B cell (primary cell): Measurements from ENCODE around the gene LONRF2. TPM values are rescaled to one million over a fixed set of nuclear protein-coding genes. Genes with fewer than 3 reads are reported as not detected.
A peak's percentile ranks its signal among the peaks of the same experiment; 100 is the strongest.

Experiments
- ATAC-seq: fragments of 200-7000 bp; cut with Tn5 transposase; one replicate; pipeline ENCODE4 v1.10.0; 2021; ENCODE audit warnings: low read depth, mild to moderate bottlenecking, moderate number of reproducible peaks, moderate library complexity
- CTCF ChIA-PET: fragments of 350-600 bp; sonication (Branson Sonifier 250); formaldehyde crosslinking; loops from one replicate; lab custom pipeline; 2021; ENCODE audit warnings: antibody characterized with exemption, inconsistent platforms; lab: Charles Lee
- POLR2A ChIA-PET: fragments of 350-600 bp; sonication (Branson Sonifier 250); formaldehyde crosslinking; loops from one replicate; lab custom pipeline; 2021; ENCODE audit warnings: antibody characterized with exemption; lab: Charles Lee
- DNase-seq: peaks from one replicate; pipeline ENCODE4 v3.0.0; 2013
- H2AFZ ChIP-seq: 2 replicates; pipeline ENCODE4 v1.6.1; 2012; ENCODE audit warnings: mild to moderate bottlenecking, low read depth, low read length; ENCODE audit not compliant: insufficient read depth, poor library complexity, severe bottlenecking
- H3K27ac ChIP-seq, 2 donors: 1 replicate in 1 of 2; 2 replicates in 1 of 2; pipeline ENCODE4 v1.5.1; 2012 to 2013; ENCODE audit warnings: low read length in 2 of 2, mild to moderate bottlenecking in 2 of 2, moderate library complexity in 1 of 2
- H3K27me3 ChIP-seq, 4 experiments: fragments of 200-600 bp in 1 of 4; sonication (generic) in 1 of 4; replicated peaks in 1 of 4; 1 replicate in 2 of 4; 2 replicates in 2 of 4; pipeline versions ENCODE4 v1.6.1 to v1.7.0; 2013 to 2016; ENCODE audit warnings: low read length in 3 of 4, mild to moderate bottlenecking in 2 of 4, mixed read lengths in 1 of 4, moderate library complexity in 1 of 4; ENCODE audit not compliant: insufficient read depth in 4 of 4, control insufficient read depth in 3 of 4; ENCODE audit errors: control extremely low read depth in 1 of 4
- H3K36me3 ChIP-seq, 2 experiments: replicated peaks in 1 of 2; 1 replicate in 1 of 2; 2 replicates in 1 of 2; pipeline versions ENCODE4 v1.6.1 to v1.7.1; 2013; ENCODE audit warnings: low read length in 1 of 2; ENCODE audit not compliant: insufficient read depth in 2 of 2, control insufficient read depth in 1 of 2; ENCODE audit errors: control extremely low read depth in 1 of 2, extremely low read depth in 1 of 2
- H3K4me1 ChIP-seq, 2 donors: fragments of 200-600 bp in 1 of 2; sonication (generic) in 1 of 2; 1 replicate in 1 of 2; 2 replicates in 1 of 2; pipeline versions ENCODE4 v1.5.1 to v1.6.1; 2013 to 2017; ENCODE audit warnings: low read length in 2 of 2; ENCODE audit not compliant: control insufficient read depth in 2 of 2, insufficient read depth in 2 of 2
- H3K4me2 ChIP-seq: replicated peaks from 2 replicates; pipeline ENCODE3; 2012; ENCODE audit warnings: mild to moderate bottlenecking, low read depth, low read length; ENCODE audit not compliant: poor library complexity, severe bottlenecking
- H3K4me3 ChIP-seq, 5 experiments: fragments of 200-600 bp in 1 of 5; sonication (generic) in 1 of 5; 1 replicate in 3 of 5; 2 replicates in 2 of 5; pipeline versions ENCODE4 v1.5.1 to v1.7.0; 2011 to 2016; ENCODE audit warnings: low read length in 4 of 5, mild to moderate bottlenecking in 4 of 5, low read depth in 2 of 5, control low read depth in 1 of 5, moderate library complexity in 1 of 5; ENCODE audit not compliant: insufficient read depth in 1 of 5; ENCODE audit errors: control extremely low read depth in 1 of 5, extremely low read depth in 1 of 5
- H3K79me2 ChIP-seq: fragments of 200-600 bp; sonication (generic); one replicate; pipeline ENCODE4 v1.6.0; 2016; ENCODE audit warnings: low read length; ENCODE audit not compliant: control insufficient read depth, insufficient read depth
- H3K9ac ChIP-seq: fragments of 200-600 bp; sonication (generic); 2 replicates; pipeline ENCODE4 v1.6.1; 2017; ENCODE audit warnings: mild to moderate bottlenecking, low read length, moderate library complexity
- H3K9me3 ChIP-seq, 3 donors: one replicate each; pipeline versions ENCODE4 v1.6.1 to v1.7.1; 2013; ENCODE audit warnings: low read length in 2 of 3; ENCODE audit not compliant: control insufficient read depth in 2 of 3, insufficient read depth in 1 of 3; ENCODE audit errors: control extremely low read depth in 1 of 3
- H4K20me1 ChIP-seq: 2 replicates; pipeline ENCODE4 v1.6.0; 2012; ENCODE audit warnings: mild to moderate bottlenecking, low read length; ENCODE audit not compliant: insufficient read depth, control insufficient read depth, poor library complexity, severe bottlenecking
- H3K27ac Mint-ChIP-seq: one replicate; pipeline ENCODE4 v1.8.0; 2021; ENCODE audit warnings: mixed read lengths
- H3K27me3 Mint-ChIP-seq: one replicate; pipeline ENCODE4 v1.8.0; 2021; ENCODE audit warnings: mixed read lengths
- H3K4me1 Mint-ChIP-seq: one replicate; pipeline ENCODE4 v1.8.0; 2021; ENCODE audit warnings: mixed read lengths
- H3K4me3 Mint-ChIP-seq: one replicate; pipeline ENCODE4 v1.8.0; 2021; ENCODE audit warnings: mixed read lengths
- H3K9me3 Mint-ChIP-seq: one replicate; pipeline ENCODE4 v1.8.0; 2022; ENCODE audit warnings: mixed read lengths; ENCODE audit not compliant: insufficient read depth
- CTCF ChIP-seq: fragments of 200-600 bp; IDR thresholded peaks from one replicate; pipeline ENCODE4 v1.8.0; 2022; ENCODE audit warnings: antibody characterized with exemption, mild to moderate bottlenecking
- EZH2 ChIP-seq: IDR thresholded peaks from 2 replicates; pipeline ENCODE4 v1.6.1; 2012; ENCODE audit warnings: borderline replicate concordance, low read depth, mild to moderate bottlenecking, moderate library complexity, low read length; ENCODE audit not compliant: insufficient read depth, poor library complexity, severe bottlenecking
- WGBS: methylation state at CpG from one replicate; pipeline ENCODE4 v1.1.5; 2013; ENCODE audit warnings: missing lambda C conversion rate; ENCODE audit not compliant: insufficient coverage; 5-methylcytosine and 5-hydroxymethylcytosine counted together
- intact Hi-C: fragments of 100-400 bp; cut with micrococcal nuclease; formaldehyde crosslinking; loops from one replicate; pipeline ENCODE4 v1.10.0; 2022
- polyA plus RNA-seq: library from polyadenylated mRNA; depleted of rRNA; stranded (reverse); fragments of >200 nt; gene quantifications from 2 replicates; pipeline ENCODE4 v1.2.3, GENCODE V29; 2012
- total RNA-seq, 2 donors: library from RNA; stranded (reverse); fragments of 120-200 nt in 1 of 2; gene quantifications; 1 replicate in 1 of 2; 2 replicates in 1 of 2; pipeline versions ENCODE4 v1.2.3 to v1.2.4, GENCODE V29; 2013 to 2022

Gene LONRF2
- total and polyA plus RNA-seq, 2 donors (not counting 1 experiment from before 2014, with no cell fraction given): 0.32 TPM; not detected in 1

- Histone ChIP-seq H3K4me2 (peak overlapping the region; percentile 69), H3K79me2 (peaks cover 48% of the 10 kb centered on the region), H3K9me3 (peaks cover 0 to 29% (median 3%) of the 10 kb centered on the region in 3 donors), H3K4me3 (peak overlapping the region in 2 of 5 experiments; percentile 25 to 50), H3K27ac (peak overlapping the region; percentile 78 to 81), H3K9ac (peak overlapping the region; percentile 38), H3K4me1 (peaks cover 91% of the 10 kb centered on the region in 2 donors), H4K20me1 (no peaks in the 10 kb centered on the region), H3K36me3 (no peaks in the 10 kb centered on the region), H3K27me3 (peaks cover 0 to 3% (median under 1%) of the 10 kb centered on the region in 4 experiments), H2AFZ (no peak overlapping the region)
- ATAC-seq (peak; percentile 78), DNase-seq (peak; percentile 96)
- Mint-ChIP-seq H3K9me3 (no peaks in the 10 kb centered on the region), H3K27me3 (peaks cover 11% of the 10 kb centered on the region), H3K27ac (peak overlapping the region; percentile 96), H3K4me3 (peak overlapping the region; percentile 72), H3K4me1 (peaks cover 87% of the 10 kb centered on the region)
- intact Hi-C loops: loop anchor here (1.0 to 10.0 kb wide), 10 partner anchors 12 to 1093 kb away; partner anchors contain the start of genes AFF3, EIF5B, LIPT1 and TSGA10
- ChIA-PET POLR2A (interaction anchor here (0.7 to 6.7 kb wide), 9 partner anchors 12 to 333 kb away, joined by 3 to 55 read pairs (median 3); partner anchors contain the start of gene AFF3), CTCF (interaction anchor here (0.7 to 7.3 kb wide), 11 partner anchors 10 to 688 kb away, joined by 4 to 79 read pairs (median 6); partner anchors contain the start of gene AFF3)
- 19% methylated on average over 9 of the region's 14 CpGs for WGBS
- TF ChIP-seq EZH2 (no peak), CTCF (no peak)
Measured at GRCh38 chr2:100247256-100248043, 74.9 kb downstream of the LONRF2 start.
